ENCODE measurements around the gene KCNA10.

The KCNA10 gene

GRCh38 chr1:110519125-110519810, at the start of gene KCNA10:
Gene KCNA10, minus strand, starts transcription at chr1:110519175. Its CDS starts 388 bp downstream, at chr1:110518787.
- DNase-seq, result no peak

- no peak for DNase-seq
Measured at GRCh38 chr1:110566836-110567235, 47.9 kb upstream of the KCNA10 start.

- DNase-seq, result no peak
Measured at GRCh38 chr1:110565565-110565964, 46.6 kb upstream of the KCNA10 start.

GRCh38 chr1:110563089-110563488, 44.1 kb upstream of the KCNA10 start:
- no peak for DNase-seq

- DNase-seq, result no peak
Measured at GRCh38 chr1:110561596-110561995, 42.6 kb upstream of the KCNA10 start.

GRCh38 chr1:110559157-110559556, 40.2 kb upstream of the KCNA10 start:
- no peak for DNase-seq

GRCh38 chr1:110557481-110557880, 38.5 kb upstream of the KCNA10 start:
- no peak for DNase-seq

GRCh38 chr1:110556471-110556807, 37.5 kb upstream of the KCNA10 start:
- no peak for DNase-seq

- DNase-seq, result no peak
Measured at GRCh38 chr1:110555807-110556470, 37.0 kb upstream of the KCNA10 start.

GRCh38 chr1:110554871-110555801, 36.2 kb upstream of the KCNA10 start:
- peak; percentile 60 to 85 (median 78) for DNase-seq

- no peak for DNase-seq
Measured at GRCh38 chr1:110551278-110551809, 32.4 kb upstream of the KCNA10 start.

- DNase-seq, result no peak
Measured at GRCh38 chr1:110549831-110550230, 30.9 kb upstream of the KCNA10 start.

GRCh38 chr1:110548381-110548780, 29.4 kb upstream of the KCNA10 start:
- DNase-seq, result no peak

- no peak for DNase-seq
Measured at GRCh38 chr1:110547017-110547416, 28.0 kb upstream of the KCNA10 start.

GRCh38 chr1:110545492-110545891, 26.5 kb upstream of the KCNA10 start:
- DNase-seq, result no peak

- DNase-seq, result peak in 2 of 3 donors; percentile 26 to 54
Measured at GRCh38 chr1:110544753-110545152, 25.8 kb upstream of the KCNA10 start.

GRCh38 chr1:110542725-110543124, 23.8 kb upstream of the KCNA10 start:
- DNase-seq, result peak; percentile 80 to 87 (median 86)

GRCh38 chr1:110541906-110542395, 23.0 kb upstream of the KCNA10 start:
- no peak for DNase-seq

- no peak for DNase-seq
Measured at GRCh38 chr1:110540891-110541685, 22.1 kb upstream of the KCNA10 start.

GRCh38 chr1:110538921-110539320, 19.9 kb upstream of the KCNA10 start:
- DNase-seq, result no peak

- no peak for DNase-seq
Measured at GRCh38 chr1:110538075-110538474, 19.1 kb upstream of the KCNA10 start.

- DNase-seq, result no peak
Measured at GRCh38 chr1:110535985-110536384, 17.0 kb upstream of the KCNA10 start.

Data from suppressor macrophage treated with lipopolysaccharide for 1 hour (primary cell).